GM12801 (cell line): ENCODE results near the gene COX4I2.

ENCODE experiments used
- TF ChIP-seq, protein P1 (sequence below): IDR thresholded peaks from one replicate; pipeline ENCODE4 v1.5.1; 2011; ENCODE audit warnings: control low read depth; ENCODE audit not compliant: insufficient read length; ENCODE audit errors: extremely low read depth

COX4I2 gene

DNA sequence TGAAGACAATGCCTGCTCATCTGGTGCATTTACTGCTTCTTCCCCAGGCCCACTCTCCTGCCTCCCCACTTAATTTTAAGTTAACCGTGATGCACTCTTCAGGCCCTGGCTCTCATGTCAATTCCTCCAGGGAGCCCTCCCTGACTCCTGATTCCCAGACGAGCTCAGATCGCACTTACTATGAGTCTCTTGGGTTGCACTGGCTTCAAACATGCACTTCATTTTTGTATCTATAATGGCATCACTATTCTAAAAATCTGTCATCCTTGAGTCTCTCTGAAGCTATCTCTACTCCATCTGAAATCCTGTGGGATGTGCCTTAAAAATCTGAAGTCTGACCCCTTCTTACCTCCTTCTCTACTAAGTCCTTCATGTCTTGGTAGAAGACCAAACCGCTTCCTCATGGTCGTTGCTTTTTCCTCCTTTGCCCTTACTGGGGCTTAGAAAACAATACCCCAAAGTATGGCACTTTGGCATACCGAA lies 24.7 kb downstream of the COX4I2 start:
- TF ChIP-seq, protein P1, sequence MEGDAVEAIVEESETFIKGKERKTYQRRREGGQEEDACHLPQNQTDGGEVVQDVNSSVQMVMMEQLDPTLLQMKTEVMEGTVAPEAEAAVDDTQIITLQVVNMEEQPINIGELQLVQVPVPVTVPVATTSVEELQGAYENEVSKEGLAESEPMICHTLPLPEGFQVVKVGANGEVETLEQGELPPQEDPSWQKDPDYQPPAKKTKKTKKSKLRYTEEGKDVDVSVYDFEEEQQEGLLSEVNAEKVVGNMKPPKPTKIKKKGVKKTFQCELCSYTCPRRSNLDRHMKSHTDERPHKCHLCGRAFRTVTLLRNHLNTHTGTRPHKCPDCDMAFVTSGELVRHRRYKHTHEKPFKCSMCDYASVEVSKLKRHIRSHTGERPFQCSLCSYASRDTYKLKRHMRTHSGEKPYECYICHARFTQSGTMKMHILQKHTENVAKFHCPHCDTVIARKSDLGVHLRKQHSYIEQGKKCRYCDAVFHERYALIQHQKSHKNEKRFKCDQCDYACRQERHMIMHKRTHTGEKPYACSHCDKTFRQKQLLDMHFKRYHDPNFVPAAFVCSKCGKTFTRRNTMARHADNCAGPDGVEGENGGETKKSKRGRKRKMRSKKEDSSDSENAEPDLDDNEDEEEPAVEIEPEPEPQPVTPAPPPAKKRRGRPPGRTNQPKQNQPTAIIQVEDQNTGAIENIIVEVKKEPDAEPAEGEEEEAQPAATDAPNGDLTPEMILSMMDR: no peak

DNA sequence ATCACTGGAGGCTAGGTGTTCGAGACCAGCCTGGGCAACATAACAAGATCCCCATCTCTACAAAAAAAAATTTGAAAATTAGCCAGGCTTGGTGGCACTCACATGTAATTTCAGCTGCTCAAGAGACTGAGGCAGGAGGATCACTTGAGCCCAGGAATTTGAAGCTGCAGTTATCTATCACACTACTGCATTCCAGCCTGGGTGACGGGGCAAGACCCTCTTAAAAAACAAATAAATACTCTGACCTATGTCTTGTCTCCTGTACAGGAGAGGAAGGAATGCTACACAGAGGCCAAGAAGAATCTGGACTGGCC lies 25.8 kb downstream of the COX4I2 start:
- TF ChIP-seq, protein P1: no peak

DNA sequence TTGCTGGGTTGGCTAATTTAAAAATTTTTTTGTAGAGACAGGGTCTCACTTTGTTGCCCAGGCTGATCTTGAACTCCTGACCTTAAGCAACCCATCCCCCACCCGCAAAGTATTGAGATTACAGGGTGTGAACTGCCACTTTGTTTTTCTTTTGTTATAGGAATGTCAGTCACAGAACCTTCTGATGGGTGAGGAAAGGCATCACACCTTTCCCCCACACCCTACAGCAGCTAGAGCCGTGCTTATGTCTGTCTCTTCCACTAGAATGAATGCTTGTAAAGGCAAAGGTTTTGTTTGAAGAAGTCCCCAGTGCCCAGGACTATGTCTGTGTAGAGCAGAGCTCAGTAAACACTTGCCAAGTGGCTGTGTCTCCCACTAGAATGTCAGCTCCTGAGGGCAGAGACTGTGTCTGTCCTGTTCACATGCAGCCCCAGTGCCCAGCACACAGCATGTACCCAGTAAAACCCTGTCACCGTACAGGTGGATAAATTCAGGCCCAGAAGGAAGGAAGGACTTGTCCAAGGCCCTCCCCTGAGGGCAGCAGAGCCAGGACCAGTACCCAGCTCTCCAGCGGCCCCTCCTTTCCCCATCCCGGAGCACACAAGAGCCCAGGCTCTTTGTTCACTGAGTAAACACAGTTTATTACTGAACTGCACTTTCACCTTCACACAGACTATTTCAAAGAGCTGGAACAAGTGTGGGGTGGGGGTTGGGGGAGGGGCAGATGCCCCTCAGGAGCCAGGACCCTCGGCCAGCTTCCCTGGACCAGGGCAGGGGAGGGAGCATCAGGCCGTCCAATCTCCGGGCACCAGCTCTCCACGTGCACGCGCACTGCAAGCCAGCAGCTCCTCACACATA lies 26.4 kb downstream of the COX4I2 start:
- TF ChIP-seq, protein P1: no peak

DNA sequence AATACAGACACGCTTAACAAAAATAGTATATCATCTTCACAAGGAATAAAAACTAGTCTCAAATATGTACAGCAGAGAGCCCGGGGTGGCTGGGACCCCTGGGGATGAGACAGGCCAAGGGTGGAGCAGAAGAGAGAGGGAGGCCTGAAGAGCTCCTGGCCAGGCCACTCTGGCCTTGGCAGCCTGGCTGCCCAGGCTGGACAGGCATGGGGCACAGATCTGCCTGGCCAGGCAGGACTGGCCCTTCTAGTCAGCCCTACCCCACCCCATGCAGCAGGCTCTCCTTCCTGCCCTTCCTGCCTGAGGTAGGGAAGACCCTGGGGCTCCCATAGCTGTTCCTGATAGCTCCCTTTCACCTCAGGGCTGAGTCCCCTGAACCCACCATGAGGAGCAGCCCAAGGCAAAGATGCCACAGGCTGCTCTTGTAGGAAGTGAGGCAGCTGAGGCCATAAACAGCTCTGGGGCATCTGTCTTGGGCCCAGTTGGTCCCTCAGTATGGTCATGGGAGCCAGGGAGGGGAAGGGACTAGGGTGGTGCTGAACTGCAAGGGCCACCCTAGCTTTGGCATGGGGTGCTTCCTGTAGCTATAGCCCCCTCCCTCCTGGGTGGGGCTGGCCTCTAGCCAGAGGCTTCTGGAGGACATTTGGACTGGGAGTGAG lies 27.1 kb downstream of the COX4I2 start:
- TF ChIP-seq, protein P1: no peak

DNA sequence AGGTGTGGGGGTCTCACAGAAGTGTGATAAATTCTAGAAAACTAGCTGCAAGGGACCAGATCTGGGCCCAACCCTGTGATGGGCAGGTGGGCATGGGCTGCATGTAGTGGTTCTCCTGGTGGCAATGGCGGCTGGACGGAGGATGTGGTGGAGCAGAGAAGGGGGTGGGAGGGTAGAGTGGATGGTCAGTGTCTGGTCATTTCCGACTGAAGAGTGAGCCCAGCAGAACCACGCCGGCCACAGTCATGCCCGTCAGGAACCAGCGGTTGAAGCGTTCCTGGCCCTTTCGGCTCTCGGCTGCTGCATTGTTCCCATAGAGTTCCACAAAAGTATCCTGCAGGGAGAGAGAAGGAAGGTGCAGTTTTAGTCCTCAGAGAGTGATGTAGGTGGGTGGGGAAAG lies 28.0 kb downstream of the COX4I2 start:
- TF ChIP-seq, protein P1: no peak

DNA sequence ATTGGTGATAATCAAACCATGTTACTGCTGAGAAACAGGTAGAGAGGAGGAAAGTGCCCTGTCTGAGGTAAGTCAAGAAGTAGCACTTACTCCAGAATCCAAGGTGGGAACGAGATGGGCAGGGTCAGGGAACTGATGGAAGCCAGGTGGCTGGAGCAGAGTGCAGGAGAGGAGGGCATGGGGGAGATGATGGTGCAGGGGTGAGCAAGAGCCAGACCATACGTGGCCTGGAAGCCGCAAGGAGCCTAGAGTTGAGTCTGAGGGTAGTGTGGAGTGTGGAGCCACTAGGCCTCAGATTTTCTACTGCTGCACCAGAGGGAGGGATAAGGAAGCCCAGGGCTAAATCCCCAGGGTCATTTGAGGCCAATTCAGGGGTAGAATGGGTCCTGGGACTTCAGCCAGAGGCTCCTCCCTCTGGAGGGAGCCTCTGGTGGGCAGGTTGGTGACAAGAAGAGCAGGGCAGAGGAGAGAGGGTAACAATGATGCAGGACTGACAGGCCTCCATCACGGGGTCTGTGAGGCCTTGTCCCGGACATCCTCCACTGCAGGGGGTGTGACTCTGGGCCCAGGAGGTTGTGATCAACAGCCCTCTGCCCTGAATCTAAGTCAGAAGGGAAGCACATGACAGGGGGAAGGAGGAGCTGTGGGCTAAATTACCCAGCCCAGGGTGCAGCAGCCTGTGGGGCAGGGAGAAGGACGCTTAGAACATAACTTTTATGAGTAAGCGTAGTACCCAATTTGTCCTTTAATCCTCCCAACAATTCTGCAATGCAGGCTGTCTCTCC lies 28.7 kb downstream of the COX4I2 start:
- TF ChIP-seq, protein P1: no peak
